Adrenal gland (tissue), 5 donors: ENCODE data around the gene KEL.

Source experiments
- CTCF ChIP-seq, 6 experiments: fragments of 450-650 bp in 4 of 6; fragments of 200-600 bp in 2 of 6; sonication (generic) in 1 of 6; IDR thresholded peaks; 1 replicate in 5 of 6; 2 replicates in 1 of 6; pipeline versions ENCODE4 v1.5.1 to v1.8.0; 2016 to 2021; ENCODE audit warnings: antibody characterized with exemption in 6 of 6, mild to moderate bottlenecking in 2 of 6, moderate library complexity in 1 of 6
- POLR2A ChIP-seq, 2 donors: fragments of 450-650 bp; IDR thresholded peaks; one replicate each; pipeline ENCODE4 v1.6.1; 2017; ENCODE audit warnings: antibody characterized with exemption in 2 of 2, mild to moderate bottlenecking in 2 of 2, moderate library complexity in 1 of 2
- donor health status: DM: no; HTN: no; CAD: no.

DNA sequence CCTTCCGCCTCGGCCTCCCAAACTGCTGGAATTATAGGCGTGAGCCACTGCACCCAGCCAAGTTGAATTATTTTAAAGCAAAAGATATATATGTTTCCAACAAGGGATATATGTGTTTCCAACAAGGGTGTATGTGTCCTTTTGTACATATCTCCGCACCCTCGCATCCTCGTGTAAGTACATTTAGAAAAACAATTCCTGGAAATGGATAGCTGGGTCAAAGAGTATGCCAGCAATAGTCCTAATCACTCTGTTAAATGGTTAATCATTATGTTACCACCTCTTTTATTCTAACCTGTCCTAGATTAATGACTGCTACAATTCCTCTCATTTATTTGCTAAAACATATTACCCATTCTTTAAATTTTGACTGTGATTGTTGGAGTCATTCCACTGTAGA lies 36.8 kb upstream of the KEL start:
- TF ChIP-seq POLR2A (IDR thresholded peaks at IDR 0.05) (no peak), CTCF (IDR thresholded peaks at IDR 0.05) (no peak)
